H7 (cell line): Measurements from ENCODE around the gene FHIP1B. TPM values are rescaled to one million over a fixed set of nuclear protein-coding genes. Genes with fewer than 3 reads are reported as not detected.
"Not testable (repeated sequence)": the region's sequence is repeated elsewhere in the genome, so short reads cannot be mapped to it uniquely, and the experiment has no call there.

Source experiments
- DNase-seq: peaks from one replicate; pipeline ENCODE4 v3.0.0; 2012
- H3K27me3 ChIP-seq: 2 replicates; pipeline ENCODE4 v1.6.0; 2011; ENCODE audit warnings: mild to moderate bottlenecking, low read length; ENCODE audit not compliant: control insufficient read depth, insufficient read depth
- H3K36me3 ChIP-seq: replicated peaks from 2 replicates; pipeline ENCODE4 v1.5.1; 2011; ENCODE audit warnings: low read length; ENCODE audit not compliant: control insufficient read depth, insufficient read depth
- H3K4me3 ChIP-seq: 2 replicates; pipeline ENCODE4 v1.5.1; 2011; ENCODE audit warnings: low read depth, mild to moderate bottlenecking, control low read depth, low read length, moderate library complexity; ENCODE audit not compliant: insufficient read depth
- total RNA-seq: library from RNA; depleted of rRNA; stranded (reverse); fragments of >200 nt; shearing (Covaris generic); gene quantifications from 2 replicates; pipeline ENCODE4 v1.2.3, GENCODE V29; 2014

The FHIP1B gene
- total RNA-seq, 1 experiment from 2014 or later: 27.9 TPM

DNA sequence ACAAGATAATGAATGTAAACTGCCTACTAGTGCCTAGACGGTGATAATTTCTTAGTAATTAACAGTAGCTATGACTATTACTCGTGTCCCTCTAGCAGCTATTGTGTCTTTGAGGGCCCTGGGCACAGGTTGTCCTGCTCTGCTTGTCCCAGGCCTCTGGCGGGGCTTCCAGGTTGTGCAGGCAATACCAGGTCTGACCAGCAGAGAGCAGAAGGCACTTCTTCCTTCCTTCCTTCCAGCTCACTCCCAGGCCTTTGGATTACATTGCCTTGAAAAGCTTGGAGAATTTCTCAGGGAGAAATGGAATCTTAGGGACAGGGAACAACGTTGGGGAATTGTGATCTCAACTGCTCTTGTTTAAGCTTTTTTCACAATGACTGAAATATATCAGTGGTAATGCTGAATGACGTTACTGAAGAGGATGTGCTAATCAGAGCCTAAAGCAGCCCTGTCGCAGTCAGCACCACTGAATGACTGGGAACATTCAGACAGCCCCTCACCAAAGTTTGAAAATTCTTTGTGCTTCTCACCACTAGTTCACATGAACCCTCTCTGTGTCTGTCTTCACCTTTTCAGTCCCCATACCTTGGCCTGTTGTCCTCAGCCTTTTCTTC lies 16.8 kb upstream of the FHIP1B start:
- peaks cover 6% of the 10 kb centered on the region for H3K27me3 ChIP-seq
- no peaks in the 10 kb centered on the region for H3K36me3 ChIP-seq
- DNase-seq: peak; percentile 85
- H3K4me3 ChIP-seq: no peak overlapping the region

DNA sequence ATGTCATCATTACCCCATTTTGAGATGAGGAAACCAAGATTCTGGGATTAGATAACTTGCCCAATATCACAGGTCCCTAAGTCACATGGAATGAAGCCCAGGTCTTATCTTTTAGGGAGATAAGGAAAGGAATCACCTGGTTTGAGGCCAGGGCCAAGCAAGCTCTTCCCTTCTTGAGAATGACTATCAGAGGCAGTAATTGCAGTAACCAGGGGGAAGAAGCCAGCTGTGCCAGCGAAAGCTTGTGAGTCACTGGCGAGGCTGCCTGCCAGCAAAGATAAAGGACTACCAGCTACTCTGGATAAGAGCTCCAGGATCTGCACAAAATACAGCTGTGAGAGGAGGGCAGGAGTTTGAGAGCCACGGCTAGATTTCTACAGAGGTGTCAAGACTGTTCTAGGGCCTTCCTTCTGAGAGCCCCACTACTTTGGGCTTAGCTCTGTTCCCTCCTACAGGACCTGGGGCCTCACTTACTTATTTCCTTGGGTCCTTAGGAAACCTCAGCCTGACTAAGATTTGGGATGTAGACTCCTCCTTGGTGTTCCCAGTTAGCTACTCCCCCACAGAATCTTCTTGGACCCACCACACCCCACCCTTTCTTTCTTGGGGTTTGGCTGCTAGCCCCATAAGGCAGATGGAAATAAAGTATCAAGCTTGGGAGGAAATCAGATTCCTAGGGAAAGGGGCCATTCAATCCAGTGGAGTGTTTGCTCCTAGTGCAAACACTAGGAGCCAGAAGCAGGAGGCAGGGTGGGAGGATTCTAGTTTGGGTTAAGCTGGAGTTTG lies 15.5 kb upstream of the FHIP1B start:
- Histone ChIP-seq H3K4me3 (no peak overlapping the region), H3K36me3 (no peaks in the 10 kb centered on the region), H3K27me3 (no peaks in the 10 kb centered on the region; the same call in none of the 2 replicates)
- no peak for DNase-seq

DNA sequence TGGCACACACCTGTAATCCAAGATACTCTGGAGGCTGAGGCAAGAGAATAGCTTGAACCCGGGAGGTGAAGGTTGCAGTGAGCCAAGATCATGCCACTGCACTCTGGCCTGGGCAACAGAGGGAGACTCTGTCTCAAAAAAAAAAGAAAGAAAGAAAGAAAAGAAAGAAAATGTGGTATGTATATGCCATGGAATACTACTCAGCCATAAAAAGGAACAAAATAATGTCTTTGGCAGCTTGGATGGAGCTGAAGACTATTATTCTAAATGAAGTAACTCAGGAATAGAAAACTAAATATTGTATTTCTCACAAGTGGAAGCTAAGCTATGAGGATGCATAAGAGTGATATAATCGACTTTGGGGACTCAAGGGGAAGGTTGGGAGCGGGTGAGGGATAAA lies 14.5 kb upstream of the FHIP1B start:
- not testable (repeated sequence) for H3K36me3 ChIP-seq, H3K27me3 ChIP-seq, H3K4me3 ChIP-seq, DNase-seq

DNA sequence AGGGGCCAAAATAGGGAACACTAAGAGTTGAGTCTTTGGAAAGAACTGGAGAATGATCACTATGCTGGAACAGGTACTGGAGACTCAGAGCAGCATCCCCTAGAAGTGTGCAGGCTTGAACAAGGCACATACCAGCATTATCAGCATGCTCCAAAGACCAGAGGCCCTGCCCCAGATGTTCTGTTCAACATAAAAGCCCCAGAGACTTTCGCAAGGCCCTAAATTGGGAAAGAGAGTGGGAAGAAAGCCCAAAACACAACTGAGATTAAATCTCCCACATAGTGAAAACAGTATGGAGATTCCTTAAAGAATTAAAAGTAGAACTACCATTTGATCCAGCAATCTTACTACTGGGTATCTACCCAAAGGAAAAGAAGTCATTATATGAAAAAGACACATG lies 13.8 kb upstream of the FHIP1B start:
- Histone ChIP-seq H3K4me3 (no peak overlapping the region), H3K36me3 (no peaks in the 10 kb centered on the region), H3K27me3 (no peaks in the 10 kb centered on the region; the same call in none of the 2 replicates)
- DNase-seq: no peak

DNA sequence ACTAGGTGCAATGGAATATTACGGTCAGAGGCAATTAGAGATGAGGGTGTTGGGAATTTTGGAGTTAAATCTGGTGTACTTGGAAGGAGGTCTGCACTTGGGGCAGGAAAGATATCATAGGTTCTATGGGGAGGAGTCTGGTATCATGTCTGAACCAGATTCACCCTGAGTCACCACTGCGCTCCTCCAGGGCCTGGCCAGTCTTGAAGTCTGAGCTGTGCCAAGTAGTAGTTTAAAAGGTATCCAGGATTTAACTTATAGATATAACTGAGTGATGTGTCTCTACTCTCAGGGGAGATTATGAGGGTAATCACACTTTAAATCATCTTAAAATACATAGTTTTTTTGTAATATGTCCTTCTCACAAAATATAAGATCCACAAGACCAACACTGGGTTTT lies 11.1 kb upstream of the FHIP1B start:
- H3K4me3 ChIP-seq: no peak overlapping the region
- no peaks in the 10 kb centered on the region; the same call in none of the 2 replicates for H3K27me3 ChIP-seq
- no peaks in the 10 kb centered on the region for H3K36me3 ChIP-seq
- DNase-seq: no peak

DNA sequence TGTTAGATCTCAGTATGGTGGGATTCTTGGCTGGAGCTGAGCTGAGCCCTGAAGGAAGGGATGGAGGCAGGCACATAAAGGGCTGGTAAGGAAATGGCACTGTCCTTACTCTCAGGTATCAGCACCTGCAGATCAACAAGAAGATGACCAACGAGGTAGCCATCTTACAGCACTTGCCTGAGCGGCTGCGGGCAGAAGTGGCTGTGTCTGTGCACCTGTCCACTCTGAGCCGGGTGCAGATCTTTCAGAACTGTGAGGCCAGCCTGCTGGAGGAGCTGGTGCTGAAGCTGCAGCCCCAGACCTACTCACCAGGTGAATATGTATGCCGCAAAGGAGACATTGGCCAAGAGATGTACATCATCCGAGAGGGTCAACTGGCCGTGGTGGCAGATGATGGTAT lies 6.9 kb upstream of the FHIP1B start:
- no peak overlapping the region for H3K4me3 ChIP-seq
- DNase-seq: no peak
- no peaks in the 10 kb centered on the region for H3K36me3 ChIP-seq
- no peaks in the 10 kb centered on the region; the same call in none of the 2 replicates for H3K27me3 ChIP-seq

DNA sequence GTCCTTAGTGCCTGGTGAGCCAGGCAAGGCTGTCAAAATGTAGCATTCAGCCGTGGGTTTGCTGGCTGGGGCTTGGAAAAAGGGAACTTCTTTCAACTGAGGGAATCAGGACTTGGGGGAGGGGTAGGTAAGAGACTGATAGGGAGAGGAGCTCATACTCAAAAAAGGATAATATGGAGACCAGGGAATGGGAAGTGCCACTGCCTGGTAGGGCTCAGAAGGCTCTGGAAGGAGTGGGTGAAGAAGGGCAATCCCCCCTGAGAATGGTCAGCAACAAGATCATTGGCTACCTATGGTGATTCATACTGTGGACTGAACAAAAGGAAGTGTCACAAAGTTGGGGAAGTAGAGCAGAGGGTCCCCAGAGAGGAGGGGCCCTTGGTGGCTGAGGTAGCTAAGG lies 6.3 kb upstream of the FHIP1B start:
- no peaks in the 10 kb centered on the region for H3K36me3 ChIP-seq
- H3K27me3 ChIP-seq: no peaks in the 10 kb centered on the region; the same call in 1 of the 2 replicates
- H3K4me3 ChIP-seq: no peak overlapping the region
- DNase-seq: no peak

DNA sequence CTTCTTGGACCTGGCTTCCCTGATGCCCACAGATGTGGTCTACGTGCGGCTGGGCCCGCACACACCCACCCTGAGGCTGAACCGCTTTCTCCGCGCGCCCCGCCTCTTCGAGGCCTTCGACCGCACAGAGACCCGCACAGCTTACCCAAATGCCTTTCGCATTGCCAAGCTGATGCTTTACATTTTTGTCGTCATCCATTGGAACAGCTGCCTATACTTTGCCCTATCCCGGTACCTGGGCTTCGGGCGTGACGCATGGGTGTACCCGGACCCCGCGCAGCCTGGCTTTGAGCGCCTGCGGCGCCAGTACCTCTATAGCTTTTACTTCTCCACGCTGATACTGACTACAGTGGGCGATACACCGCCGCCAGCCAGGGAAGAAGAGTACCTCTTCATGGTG lies 5.7 kb upstream of the FHIP1B start:
- no peaks in the 10 kb centered on the region for H3K36me3 ChIP-seq
- no peak overlapping the region for H3K4me3 ChIP-seq
- no peak for DNase-seq
- no peaks in the 10 kb centered on the region; the same call in 1 of the 2 replicates for H3K27me3 ChIP-seq

DNA sequence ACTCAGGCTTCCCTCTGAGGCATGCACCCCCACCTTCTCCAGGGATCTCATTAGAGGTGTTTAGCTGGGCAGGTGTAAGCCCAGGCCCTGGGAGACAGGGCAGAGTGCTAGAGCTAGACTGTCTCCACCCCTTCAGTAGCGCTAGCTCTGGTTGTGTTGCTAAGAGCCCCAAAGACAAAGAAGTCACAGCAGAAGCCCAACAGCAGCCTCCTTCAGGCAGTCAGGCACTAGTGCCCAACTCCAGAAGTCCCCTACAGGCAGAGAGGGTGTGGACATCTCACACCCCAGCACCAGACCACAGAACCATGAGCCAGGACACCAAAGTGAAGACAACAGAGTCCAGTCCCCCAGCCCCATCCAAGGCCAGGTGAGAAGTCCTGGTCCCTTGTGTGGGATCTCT lies 4.5 kb upstream of the FHIP1B start, which contains the start of gene CNGA4:
CNGA4 (plus strand) TSS at position 188 of the 400 bp plus-strand sequence; CDS start at position 306, 118 bp downstream.
- peak; percentile 41 for DNase-seq
- Histone ChIP-seq H3K27me3 (no peaks in the 10 kb centered on the region; the same call in 1 of the 2 replicates), H3K4me3 (no peak within 1 kb of the TSS)

DNA sequence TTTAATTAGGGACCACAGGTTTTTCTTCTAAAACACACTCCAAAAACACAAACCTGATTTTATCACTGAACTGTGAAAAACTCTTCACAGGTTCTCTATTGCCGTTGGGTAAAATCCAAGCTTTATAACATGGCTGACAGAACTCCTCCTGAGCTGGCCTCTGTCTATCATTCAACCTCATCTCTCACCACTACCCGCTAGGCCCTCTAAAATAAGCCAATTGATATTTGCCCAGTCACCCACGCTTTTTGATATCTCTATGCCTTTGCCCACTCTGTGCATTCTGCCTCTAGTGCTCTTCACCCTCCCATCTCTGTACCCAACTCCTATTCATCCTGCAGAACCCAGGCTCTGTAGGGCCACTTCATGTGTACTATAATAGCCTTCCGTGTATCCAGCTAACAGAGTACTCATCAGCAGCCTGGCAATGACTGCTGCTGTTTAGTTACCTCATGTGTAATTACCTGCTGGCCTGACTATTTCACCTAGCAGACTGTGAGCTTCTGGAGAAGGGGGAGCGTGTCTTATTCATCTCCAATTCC lies 3.4 kb upstream of the FHIP1B start:
- Histone ChIP-seq H3K4me3 (no peak overlapping the region), H3K27me3 (no peaks in the 10 kb centered on the region; the same call in 1 of the 2 replicates), H3K36me3 (no peaks in the 10 kb centered on the region)
- DNase-seq: no peak

More for the DNA sequence above, 4.5 kb upstream of the FHIP1B start, which contains the start of gene CNGA4:
- no peaks in the 10 kb centered on the region for H3K36me3 ChIP-seq

DNA sequence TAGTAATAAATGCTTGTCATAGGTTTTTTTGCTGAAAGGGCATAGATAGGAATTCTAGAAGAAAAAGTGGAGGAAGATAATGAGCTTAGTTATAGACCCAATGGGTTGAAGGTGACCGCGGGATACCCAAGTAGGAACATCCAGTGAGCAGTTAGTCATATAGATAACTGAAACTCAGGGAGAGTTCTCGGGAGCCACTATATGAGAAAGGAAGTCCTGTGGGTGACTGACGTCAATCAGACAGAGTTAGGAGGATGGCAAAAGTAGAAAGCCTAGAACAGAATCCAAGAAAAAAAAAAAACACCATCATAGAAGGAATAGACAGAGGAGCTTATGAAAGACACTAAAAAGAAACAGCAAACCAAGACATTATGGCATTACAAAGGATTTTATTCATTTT lies 2.8 kb upstream of the FHIP1B start:
- no peak for DNase-seq
- Histone ChIP-seq H3K4me3 (no peak overlapping the region), H3K36me3 (no peaks in the 10 kb centered on the region), H3K27me3 (no peaks in the 10 kb centered on the region; the same call in 1 of the 2 replicates)

DNA sequence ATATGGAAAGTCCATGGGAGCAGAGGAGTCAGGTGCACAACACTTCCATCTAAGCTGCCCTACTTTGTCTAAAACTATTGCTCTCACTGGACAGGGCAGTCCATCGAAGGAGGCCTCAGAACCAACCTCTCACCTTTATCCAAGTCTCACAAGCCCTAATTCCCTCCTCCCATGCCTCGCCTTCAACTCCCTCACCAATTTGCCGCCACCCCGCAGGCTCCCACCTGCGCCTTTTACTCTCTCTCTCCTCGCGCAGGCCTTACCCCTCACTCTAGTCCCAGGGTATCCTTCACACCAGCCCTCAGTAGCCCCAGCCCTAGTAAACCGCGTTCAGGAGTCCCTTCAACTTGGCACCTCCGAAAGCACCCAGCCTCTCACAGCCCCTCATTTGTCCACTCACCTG lies 451 bp downstream of the FHIP1B start:
- Histone ChIP-seq H3K27me3 (no peaks in the 10 kb centered on the region), H3K36me3 (no peaks in the 10 kb centered on the region), H3K4me3 (peak overlapping the region; percentile 66)
- no peak for DNase-seq

DNA sequence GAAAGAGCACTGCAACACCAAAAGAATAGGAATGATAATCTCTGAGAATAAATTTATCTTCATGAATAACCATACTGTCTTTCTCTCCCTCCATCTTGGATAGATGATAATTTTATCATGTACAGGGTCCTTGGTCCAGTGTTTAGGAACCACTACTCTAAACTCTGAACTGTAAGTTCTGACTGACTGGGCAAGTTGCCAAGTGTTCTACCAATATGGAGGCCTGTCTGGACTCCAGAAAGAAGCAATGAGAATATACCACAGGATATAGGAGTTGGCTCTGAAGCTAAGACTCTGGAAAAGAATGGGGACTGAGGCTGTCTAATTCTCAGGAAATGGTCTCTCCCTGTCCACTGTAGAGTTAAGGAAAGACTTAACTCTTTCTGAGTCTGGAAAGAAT lies 1.5 kb downstream of the FHIP1B start:
- Histone ChIP-seq H3K4me3 (no peak overlapping the region), H3K36me3 (no peaks in the 10 kb centered on the region), H3K27me3 (no peaks in the 10 kb centered on the region)
- no peak for DNase-seq

DNA sequence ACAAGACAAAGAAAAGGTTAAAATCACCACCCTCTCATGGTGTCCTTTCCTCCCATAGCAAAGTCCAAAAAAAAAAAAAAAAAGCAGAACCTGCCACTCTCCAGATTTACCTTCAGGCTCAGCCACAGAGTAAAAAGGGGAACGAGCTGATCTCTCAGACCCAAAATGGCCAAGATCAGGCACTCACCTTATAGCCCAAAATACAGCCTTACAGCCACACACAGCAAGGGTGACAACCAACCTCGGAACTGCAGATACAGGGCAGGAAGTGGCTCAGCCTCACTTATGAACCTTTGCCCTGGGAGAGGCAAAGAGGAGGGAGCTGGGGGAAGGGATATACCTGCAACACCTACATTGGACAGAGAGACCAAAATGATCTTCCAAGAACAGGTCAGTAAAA lies 4.5 kb downstream of the FHIP1B start:
- no peak overlapping the region for H3K4me3 ChIP-seq
- no peak for DNase-seq
- H3K27me3 ChIP-seq: no peaks in the 10 kb centered on the region
- H3K36me3 ChIP-seq: no peaks in the 10 kb centered on the region

DNA sequence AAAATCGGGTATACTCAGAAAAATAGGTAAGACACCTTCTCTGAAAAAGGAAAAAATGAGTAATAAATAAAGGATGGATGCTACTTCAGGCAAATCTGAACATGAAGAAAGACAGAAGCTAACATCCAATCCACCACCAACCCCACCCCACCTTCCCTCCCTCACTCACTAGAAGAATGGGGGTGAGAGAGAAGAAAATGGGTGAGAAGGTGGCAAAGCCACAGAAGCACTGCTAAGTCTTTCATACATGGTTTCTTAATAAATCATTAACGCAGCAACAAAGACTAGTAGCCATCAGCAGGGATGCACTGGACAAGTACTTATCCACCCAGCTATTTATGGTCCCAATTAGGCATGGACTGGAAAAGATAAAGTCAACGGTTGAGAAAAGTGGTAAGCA lies 5.9 kb downstream of the FHIP1B start:
- H3K27me3 ChIP-seq: no peaks in the 10 kb centered on the region
- H3K4me3 ChIP-seq: no peak overlapping the region
- DNase-seq: no peak
- H3K36me3 ChIP-seq: 0 out of 2 replicates have a peak, but pooled peaks cover 2% of the 10 kb centered on the region
